Thyroid gland (tissue), 4 donors: Measurements from ENCODE around the gene PFN4. TPM values are rescaled to one million over a fixed set of nuclear protein-coding genes. Genes with fewer than 3 reads are reported as not detected.
"Not testable (repeated sequence)": the region's sequence is repeated elsewhere in the genome, so short reads cannot be mapped to it uniquely, and the experiment has no call there.

ENCODE experiments used
- DNase-seq, 2 donors: peaks; one replicate each; pipeline ENCODE4 v3.0.0-alpha.2; 2019
- H3K27ac ChIP-seq, 3 donors: fragments of 200-600 bp; sonication (generic); 1 replicate in 2 of 3; 2 replicates in 1 of 3; pipeline ENCODE4 v1.5.1; 2016 to 2019; ENCODE audit warnings: mild to moderate bottlenecking in 1 of 3, moderate library complexity in 1 of 3
- H3K27me3 ChIP-seq: fragments of 200-600 bp; sonication (generic); one replicate; pipeline ENCODE4 v1.5.1; 2019
- H3K36me3 ChIP-seq, 2 donors: fragments of 200-600 bp; sonication (generic); one replicate each; pipeline ENCODE4 v1.5.1; 2016 to 2019
- H3K4me1 ChIP-seq, 2 donors: fragments of 200-600 bp; sonication (generic); one replicate each; pipeline ENCODE4 v1.5.1; 2017 to 2019
- H3K4me3 ChIP-seq, 3 donors: fragments of 200-600 bp; sonication (generic); replicated peaks in 1 of 3; 1 replicate in 2 of 3; 2 replicates in 1 of 3; pipeline ENCODE4 v1.5.1; 2016; ENCODE audit warnings: mild to moderate bottlenecking in 1 of 3
- H3K9me3 ChIP-seq: fragments of 200-600 bp; sonication (generic); one replicate; pipeline ENCODE4 v1.5.1; 2017
- CTCF ChIP-seq, 6 experiments: fragments of 200-600 bp in 3 of 6; fragments of 450-650 bp in 3 of 6; sonication (generic) in 3 of 6; IDR thresholded peaks; one replicate each; pipeline ENCODE4 v1.5.1; 2016 to 2019; ENCODE audit warnings: antibody characterized with exemption in 6 of 6, mild to moderate bottlenecking in 2 of 6, inconsistent platforms in 1 of 6, moderate library complexity in 1 of 6
- POLR2A ChIP-seq, 2 donors: fragments of 450-650 bp; IDR thresholded peaks; one replicate each; pipeline ENCODE4 v1.6.1; 2017; ENCODE audit warnings: antibody characterized with exemption in 2 of 2, mild to moderate bottlenecking in 2 of 2, moderate library complexity in 1 of 2
- WGBS, 2 donors: methylation state at CpG; one replicate each; pipeline ENCODE4 v1.1.5; 2017; 5-methylcytosine and 5-hydroxymethylcytosine counted together
- intact Hi-C: fragments of 100-400 bp; cut with DNase I; formaldehyde crosslinking; loops from one replicate; pipeline ENCODE4 v1.15.1; 2023
- total RNA-seq, 4 donors: library from RNA; depleted of rRNA; stranded (reverse); fragments of >200 nt; gene quantifications; one replicate each; pipeline ENCODE4 v1.2.3, GENCODE V29; 2016

The PFN4 gene
- total RNA-seq, 4 donors from 2014 or later, result 1.0 to 3.5 (median 2.0) TPM; not detected in 1

GRCh38 chr2:24115057-24115456 lies 8.1 kb downstream of the PFN4 start:
- Histone ChIP-seq H3K27me3 (no peaks in the 10 kb centered on the region), H3K9me3 (no peaks in the 10 kb centered on the region), H3K36me3 (no peaks in the 10 kb centered on the region), H3K27ac (no peak overlapping the region), H3K4me1 (no peaks in the 10 kb centered on the region), H3K4me3 (no peak overlapping the region)
- WGBS, 2 donors, result 45 to 48% methylated on average over 2 of the region's 2 CpGs
- TF ChIP-seq POLR2A (IDR thresholded peaks at IDR 0.05) (no peak), CTCF (IDR thresholded peaks at IDR 0.05) (no peak)
- intact Hi-C loops, result no loop called here
- no peak for DNase-seq

GRCh38 chr2:24111407-24111901 lies 11.7 kb downstream of the PFN4 start:
- WGBS, 2 donors, result 60 to 69% methylated on average over 2 of the region's 2 CpGs
- Histone ChIP-seq H3K4me3 (no peak overlapping the region), H3K9me3 (no peaks in the 10 kb centered on the region), H3K36me3 (no peaks in the 10 kb centered on the region), H3K4me1 (no peaks in the 10 kb centered on the region), H3K27me3 (no peaks in the 10 kb centered on the region), H3K27ac (no peak overlapping the region)
- TF ChIP-seq POLR2A (IDR thresholded peaks at IDR 0.05), result no peak
- TF ChIP-seq CTCF (IDR thresholded peaks at IDR 0.05), result no peak
- intact Hi-C loops, result no loop called here
- no peak for DNase-seq

- H3K27ac ChIP-seq, result no peak overlapping the region
- intact Hi-C loops, result no loop called here
- H3K4me3 ChIP-seq, result no peak overlapping the region
- no peaks in the 10 kb centered on the region for H3K9me3 ChIP-seq
- DNase-seq, result no peak
- 84 to 87% methylated on average over 6 to 7 of the region's 7 CpGs for WGBS, 2 donors
- H3K36me3 ChIP-seq, result no peaks in the 10 kb centered on the region
- TF ChIP-seq CTCF (IDR thresholded peaks at IDR 0.05) (no peak), POLR2A (IDR thresholded peaks at IDR 0.05) (no peak)
- H3K27me3 ChIP-seq, result no peaks in the 10 kb centered on the region
- H3K4me1 ChIP-seq, result no peaks in the 10 kb centered on the region
Observed at GRCh38 chr2:24110660-24111303, 12.4 kb downstream of the PFN4 start.

GRCh38 chr2:24109431-24109830 lies 13.7 kb downstream of the PFN4 start:
- H3K4me3 ChIP-seq, H3K27ac ChIP-seq, H3K27me3 ChIP-seq, intact Hi-C loops, H3K36me3 ChIP-seq, H3K4me1 ChIP-seq, DNase-seq, H3K9me3 ChIP-seq: not testable (repeated sequence)
- 96 to 100% methylated on average over 1 of the region's 1 CpG for WGBS, 2 donors

- intact Hi-C loops, result no loop called here
- peaks cover 0 to 5% of the 10 kb centered on the region in 2 donors for H3K4me1 ChIP-seq
- no peak for DNase-seq
- no peak overlapping the region for H3K27ac ChIP-seq
- no peak for TF ChIP-seq CTCF (IDR thresholded peaks at IDR 0.05)
- H3K9me3 ChIP-seq, result no peaks in the 10 kb centered on the region
- H3K4me3 ChIP-seq, result no peak overlapping the region
- H3K27me3 ChIP-seq, result no peaks in the 10 kb centered on the region
- no peaks in the 10 kb centered on the region for H3K36me3 ChIP-seq
- WGBS, 2 donors, result 89 to 94% methylated on average over 1 of the region's 1 CpG
Observed at GRCh38 chr2:24107336-24107735, 15.8 kb downstream of the PFN4 start.
